Right forelimb (tissue), 1 donor: ENCODE measurements around the gene CXXC5.

Source experiments
- DNase-seq: peaks from one replicate; pipeline ENCODE4 v3.0.0-alpha.2; 2018

The CXXC5 gene

GRCh38 chr5:139682016-139682975, 34.1 kb downstream of the CXXC5 start:
- no peak for DNase-seq

GRCh38 chr5:139683295-139684271, 35.4 kb downstream of the CXXC5 start:
- DNase-seq, result no peak

DNA sequence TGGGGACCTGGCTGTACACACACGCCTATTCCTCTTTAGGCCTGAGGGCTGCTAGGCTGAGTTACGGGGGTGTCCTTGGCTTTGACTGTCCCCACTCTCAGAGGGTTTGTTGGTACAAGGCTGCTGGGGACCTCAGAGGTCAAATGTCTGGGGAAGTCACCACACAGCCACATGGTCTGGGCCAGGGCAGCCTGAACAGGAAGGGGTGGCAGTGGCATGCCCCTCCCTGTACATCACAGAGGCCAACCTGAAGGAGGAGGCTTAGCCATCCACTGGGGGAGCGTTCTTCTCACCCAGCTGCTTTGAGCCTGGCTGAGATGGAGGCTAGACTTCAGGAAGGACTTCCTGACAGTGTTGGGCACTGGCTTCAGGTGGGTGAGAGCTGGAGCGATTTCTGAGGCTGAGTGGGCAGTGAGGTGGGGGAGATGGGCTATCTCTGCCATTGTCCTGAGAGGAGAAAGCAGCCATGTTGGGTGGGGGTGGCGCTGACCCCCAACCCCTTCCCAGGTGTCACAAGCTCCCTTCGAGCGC, 36.3 kb downstream of the CXXC5 start:
- no peak for DNase-seq

DNA sequence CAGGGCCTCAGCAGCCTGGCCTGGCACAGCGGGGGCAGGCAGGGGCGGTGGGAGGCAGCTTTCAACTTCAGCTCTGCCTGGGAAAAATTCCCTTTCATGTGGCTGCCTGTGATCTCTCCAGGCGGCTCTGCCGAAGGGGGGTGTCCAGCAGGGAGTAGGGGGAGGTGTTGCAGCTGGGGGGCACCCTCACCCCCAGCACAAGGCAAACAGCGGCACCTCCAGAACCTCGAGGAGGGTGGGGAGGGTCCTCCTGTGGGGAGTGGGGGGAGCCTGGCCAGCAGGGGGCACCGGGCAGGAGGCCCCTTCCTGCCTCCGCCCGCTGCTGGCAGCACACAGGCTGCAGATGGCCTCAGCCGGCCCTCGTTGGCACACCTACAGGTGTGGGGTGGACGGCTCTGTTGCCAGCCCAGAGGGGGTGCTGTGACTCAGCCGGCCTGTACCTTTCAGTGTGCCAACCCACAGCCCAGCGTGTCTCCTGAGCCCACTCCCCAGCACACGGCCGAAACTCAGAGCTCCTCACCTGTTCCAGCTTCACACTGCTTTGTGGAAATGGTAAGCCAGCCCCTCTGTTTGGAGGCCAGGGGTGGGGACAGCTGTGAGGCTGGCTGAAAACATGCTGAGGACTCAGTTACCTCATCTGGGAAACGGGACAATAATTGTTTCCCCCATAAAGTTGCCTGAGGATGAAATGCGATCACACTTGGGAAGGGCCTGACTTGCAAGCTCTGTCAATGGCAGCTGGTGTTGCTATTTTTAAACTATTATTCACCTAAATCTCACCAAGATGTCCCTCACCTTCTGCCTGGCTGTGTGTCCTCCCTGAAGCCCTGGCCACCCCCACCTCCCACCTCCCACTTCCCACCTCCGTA, 37.0 kb downstream of the CXXC5 start:
- DNase-seq, result no peak

GRCh38 chr5:139685886-139686285, 37.7 kb downstream of the CXXC5 start:
- no peak for DNase-seq

DNA sequence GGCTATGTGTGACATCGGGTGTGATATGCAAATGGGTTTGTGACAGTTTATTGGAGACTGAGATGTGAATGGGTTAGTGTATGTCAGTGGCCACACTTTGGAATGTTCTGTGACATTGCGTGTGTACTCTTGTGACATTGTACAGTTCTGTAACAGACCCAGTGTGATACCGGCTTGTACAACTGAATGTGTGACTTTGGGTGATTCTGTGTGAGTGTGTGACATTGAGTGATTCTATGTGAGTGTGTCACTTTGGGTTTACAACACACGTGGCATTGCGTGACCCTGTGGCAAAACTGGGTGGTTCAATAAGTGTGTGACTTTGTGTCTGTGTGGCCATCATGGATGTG, 38.2 kb downstream of the CXXC5 start:
- no peak for DNase-seq

DNA sequence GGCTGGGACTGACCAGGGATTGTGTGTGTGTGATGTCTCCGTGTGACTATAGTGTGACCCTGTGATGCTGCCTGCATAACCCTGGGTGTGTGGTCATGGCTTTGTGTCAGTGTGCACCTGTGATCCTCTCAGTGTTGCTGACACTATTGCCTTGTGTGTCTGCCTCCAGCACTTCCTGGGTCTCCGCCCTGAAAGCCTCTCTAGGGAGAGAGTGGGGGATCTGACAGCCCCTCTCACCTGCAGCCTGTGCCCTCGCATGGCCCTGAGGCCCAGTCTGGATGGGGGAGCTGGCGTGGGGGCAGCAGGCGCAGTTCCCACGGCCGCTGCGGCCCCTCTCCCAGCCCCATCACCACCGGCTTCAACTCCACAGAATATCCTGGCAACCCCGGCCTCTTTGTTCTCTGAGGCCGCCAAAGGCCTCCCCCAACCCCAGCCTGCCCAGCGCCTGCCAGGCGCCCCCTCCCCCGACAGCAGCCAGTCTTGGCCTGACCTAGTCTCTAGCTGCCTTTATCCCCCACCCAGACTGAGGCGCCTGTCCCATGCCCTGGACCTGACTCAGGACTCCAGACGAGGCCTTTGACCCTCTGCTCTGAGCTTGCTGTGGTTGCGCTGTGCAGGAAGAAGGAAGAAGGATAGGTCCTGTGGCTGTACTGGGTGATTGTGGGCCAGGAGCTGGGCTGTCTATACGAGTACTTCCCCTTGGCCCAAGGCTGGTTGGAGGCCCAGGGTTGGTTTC, 38.7 kb downstream of the CXXC5 start:
- no peak for DNase-seq

DNA sequence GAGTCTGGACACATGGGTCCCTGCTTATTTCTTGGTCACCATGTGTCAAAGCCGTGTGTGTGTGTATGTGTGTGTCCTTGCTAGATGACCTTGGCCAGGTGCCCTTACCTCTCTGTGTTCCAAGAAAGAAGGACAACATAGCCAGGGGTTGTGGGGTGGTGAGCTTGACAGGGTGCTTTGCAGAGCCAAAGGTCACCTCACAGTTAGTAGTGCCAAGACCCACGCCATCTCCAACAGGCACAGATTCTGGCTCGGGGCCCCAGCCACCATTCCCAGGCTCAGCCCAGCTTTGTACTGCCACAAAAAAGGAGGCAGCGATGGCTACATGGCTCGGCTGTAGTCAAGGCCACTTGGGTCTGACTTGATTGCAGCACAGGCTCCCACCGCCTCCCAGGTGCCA, 39.5 kb downstream of the CXXC5 start:
- DNase-seq, result no peak

- DNase-seq, result no peak
Observed at GRCh38 chr5:139688088-139688702, 40.0 kb downstream of the CXXC5 start.

- DNase-seq, result no peak
Observed at GRCh38 chr5:139688751-139689372, 40.7 kb downstream of the CXXC5 start.

DNA sequence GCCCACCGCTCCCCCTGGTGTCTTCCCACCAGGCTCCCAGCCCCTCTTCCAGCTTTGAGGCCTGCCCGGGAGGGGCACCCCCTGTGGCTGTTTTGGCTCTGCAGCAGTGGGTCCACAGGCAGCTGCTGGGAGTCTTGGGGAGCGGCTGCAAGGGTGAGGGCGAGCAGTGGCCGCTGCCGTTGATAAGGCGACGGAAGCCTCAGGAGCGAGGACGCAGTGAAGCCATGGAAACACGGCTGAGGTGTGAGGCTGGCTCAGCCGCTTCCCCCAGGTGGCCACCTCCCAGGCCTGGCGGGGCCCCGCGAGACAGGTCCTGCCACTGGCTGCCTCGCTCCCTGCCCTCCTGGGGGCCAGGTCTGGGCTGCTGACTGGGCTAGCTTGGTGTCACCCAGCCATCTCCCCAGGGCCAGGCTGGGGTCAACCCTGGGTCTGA, 41.5 kb downstream of the CXXC5 start:
- no peak for DNase-seq

GRCh38 chr5:139690064-139690802, 42.1 kb downstream of the CXXC5 start:
- no peak for DNase-seq

- DNase-seq, result no peak
Observed at GRCh38 chr5:139690803-139691629, 42.9 kb downstream of the CXXC5 start.

DNA sequence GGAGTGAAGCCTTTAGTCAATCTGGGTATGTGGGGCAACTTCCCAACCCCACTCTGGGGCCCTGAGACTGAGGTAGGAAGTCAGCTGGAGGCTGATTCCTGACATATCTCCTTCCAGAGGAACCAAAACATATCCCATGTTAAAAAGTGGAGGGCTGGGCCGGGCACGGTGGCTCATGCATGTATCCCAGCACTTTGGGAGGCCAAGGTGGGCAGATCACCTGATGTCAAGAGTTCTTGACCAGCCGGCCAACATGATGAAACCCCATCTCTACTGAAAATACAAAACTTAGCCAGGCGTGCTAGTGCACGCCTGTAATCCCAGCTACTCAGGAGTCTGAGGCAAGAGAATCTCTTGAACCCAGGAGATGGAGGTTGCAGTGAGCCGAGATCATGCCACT, 44.0 kb downstream of the CXXC5 start:
- DNase-seq, result no peak

GRCh38 chr5:139692679-139693308, 44.6 kb downstream of the CXXC5 start:
- no peak for DNase-seq

GRCh38 chr5:139693676-139694364, 45.7 kb downstream of the CXXC5 start:
- no peak for DNase-seq

DNA sequence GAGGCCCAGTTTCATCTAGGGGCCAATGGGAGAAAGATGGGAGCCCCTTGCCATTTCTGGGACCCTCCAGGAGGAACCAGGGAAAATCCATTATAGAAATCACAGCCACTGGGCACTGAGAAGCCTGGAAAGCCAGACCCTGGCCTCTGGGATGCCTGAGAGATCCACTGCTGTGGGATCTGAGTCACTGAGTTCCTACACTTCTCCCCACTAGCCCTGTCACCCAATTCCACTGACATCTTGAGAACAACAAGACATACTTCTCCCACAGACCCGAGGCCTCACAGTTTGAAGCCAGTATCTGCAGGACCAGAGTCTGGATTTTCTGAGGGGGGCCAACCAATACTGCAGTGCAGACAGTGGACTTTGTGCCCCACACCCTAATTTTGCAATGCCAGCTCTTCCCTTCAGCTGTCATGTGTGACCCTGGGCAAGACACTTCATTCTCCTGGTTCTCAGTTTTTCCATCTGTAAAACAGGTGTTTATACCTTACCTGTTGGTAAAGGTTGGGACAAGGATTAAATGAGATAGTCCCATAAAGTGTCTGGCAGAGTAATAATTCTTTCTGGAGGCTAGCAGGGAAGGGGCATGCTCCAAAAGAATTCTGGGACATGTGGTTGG, 46.5 kb downstream of the CXXC5 start:
- no peak for DNase-seq
